GM12892 (cell line): ENCODE measurements around the gene LYL1.

Experiments used
- POLR2A ChIP-seq: IDR thresholded peaks from 2 replicates; pipeline ENCODE4 v1.6.1; 2011; ENCODE audit warnings: low read depth, low read length, control low read depth
- TAF1 ChIP-seq: IDR thresholded peaks from 2 replicates; pipeline ENCODE4 v1.6.1; 2011; ENCODE audit warnings: low read depth, mild to moderate bottlenecking, control low read depth, low read length, borderline replicate concordance

GRCh38 chr19:13058951-13059660 lies 43.6 kb downstream of the LYL1 start:
- no peak for TF ChIP-seq POLR2A
- no peak for TF ChIP-seq TAF1
